Endothelial cell of umbilical vein (primary cell): Measurements from ENCODE around the gene SRPK2. TPM values are rescaled to one million over a fixed set of nuclear protein-coding genes. Genes with fewer than 3 reads are reported as not detected.
"Not testable (repeated sequence)": the region's sequence is repeated elsewhere in the genome, so short reads cannot be mapped to it uniquely, and the experiment has no call there.

Experiments
- BruUV-seq: library from RNA; stranded (reverse); fragments of 400-500 nt; replicated peaks from 2 replicates; lab custom pipeline; 2021; lab: Mats Ljungman, UMichigan
- CTCF ChIA-PET: fragments of 300-600, 350-600 bp; sonication (Branson Sonifier 250); formaldehyde crosslinking; loops from one replicate; lab custom pipeline; 2021; ENCODE audit warnings: antibody characterized with exemption, inconsistent platforms; lab: Charles Lee
- POLR2A ChIA-PET: fragments of 300-600, 350-600 bp; sonication (Branson Sonifier 250); formaldehyde crosslinking; loops from one replicate; lab custom pipeline; 2021; ENCODE audit warnings: antibody characterized with exemption, inconsistent platforms; lab: Charles Lee
- DNase-seq: peaks from one replicate; pipeline ENCODE4 v3.0.0-alpha.2; 2011; ENCODE audit warnings: low read depth, low spot score
- FAIRE-seq: peaks from 2 replicates; lab custom pipeline; 2011; peaks lifted over from hg19 to GRCh38; lab: Jason Lieb, UNC
- H2AFZ ChIP-seq: 2 replicates; pipeline ENCODE4 v1.6.0; 2012; ENCODE audit warnings: low read depth, low read length, control low read depth, inconsistent platforms
- H3K27ac ChIP-seq: 2 replicates; pipeline ENCODE4 v1.5.1; 2011; ENCODE audit warnings: low read depth, mild to moderate bottlenecking, control low read depth, low read length, moderate library complexity; ENCODE audit not compliant: insufficient read depth
- H3K27me3 ChIP-seq, 2 experiments: 2 replicates each; pipeline versions ENCODE4 v1.6.0 to v1.6.1; 2011; ENCODE audit warnings: low read length in 2 of 2, mixed read lengths in 1 of 2; ENCODE audit not compliant: control insufficient read depth in 2 of 2, insufficient read depth in 2 of 2
- H3K36me3 ChIP-seq, 2 experiments: 2 replicates in 1 of 2; 3 replicates in 1 of 2; pipeline ENCODE4 v1.5.1; 2011; ENCODE audit warnings: low read length in 2 of 2, mild to moderate bottlenecking in 1 of 2, moderate library complexity in 1 of 2; ENCODE audit not compliant: control insufficient read depth in 2 of 2, insufficient read depth in 2 of 2; ENCODE audit errors: extremely low read depth in 1 of 2
- H3K4me1 ChIP-seq: 3 replicates; pipeline ENCODE4 v1.5.1; 2011; ENCODE audit warnings: mild to moderate bottlenecking, low read length; ENCODE audit not compliant: control insufficient read depth, insufficient read depth; ENCODE audit errors: extremely low read depth
- H3K4me2 ChIP-seq: 2 replicates; pipeline ENCODE4 v1.6.1; 2011; ENCODE audit warnings: low read length, control low read depth, mixed read lengths; ENCODE audit not compliant: insufficient read depth
- H3K4me3 ChIP-seq, 3 experiments: fragments of 200-600 bp in 1 of 3; sonication (generic), shearing (Covaris generic) in 1 of 3; replicated peaks in 1 of 3; 2 replicates each; pipeline ENCODE4 v1.5.1; 2011 to 2016; ENCODE audit warnings: control low read depth in 3 of 3, low read length in 3 of 3, mild to moderate bottlenecking in 2 of 3, inconsistent platforms in 1 of 3, low read depth in 1 of 3, moderate library complexity in 1 of 3; ENCODE audit not compliant: insufficient read depth in 1 of 3
- H3K79me2 ChIP-seq: 2 replicates; pipeline ENCODE4 v1.6.0; 2012; ENCODE audit warnings: low read length, inconsistent platforms; ENCODE audit not compliant: control insufficient read depth, insufficient read depth
- H3K9ac ChIP-seq: replicated peaks from 2 replicates; pipeline ENCODE3; 2011; ENCODE audit warnings: low read length, control low read depth; ENCODE audit not compliant: insufficient read depth; ENCODE audit errors: extremely low read depth
- H3K9me1 ChIP-seq: replicated peaks from 3 replicates; pipeline ENCODE4 v1.6.0; 2011; ENCODE audit warnings: mild to moderate bottlenecking, low read length; ENCODE audit not compliant: control insufficient read depth, insufficient read depth; ENCODE audit errors: extremely low read depth
- H3K9me3 ChIP-seq: replicated peaks from 2 replicates; pipeline ENCODE4 v1.5.1; 2012; ENCODE audit warnings: low read length, inconsistent platforms; ENCODE audit not compliant: control insufficient read depth, insufficient read depth
- H4K20me1 ChIP-seq: replicated peaks from 2 replicates; pipeline ENCODE3; 2011; ENCODE audit warnings: mild to moderate bottlenecking, low read length; ENCODE audit not compliant: control insufficient read depth, insufficient read depth; ENCODE audit errors: extremely low read depth
- CTCF ChIP-seq, 2 donors: IDR thresholded peaks; 1 replicate in 1 of 2; 2 replicates in 1 of 2; pipeline ENCODE4 v1.5.1; 2011; ENCODE audit warnings: low read length in 2 of 2, mild to moderate bottlenecking in 2 of 2, moderate library complexity in 2 of 2, control low read depth in 1 of 2, inconsistent platforms in 1 of 2, low read depth in 1 of 2; ENCODE audit not compliant: insufficient read depth in 1 of 2; ENCODE audit errors: extremely low read depth in 1 of 2
- EZH2 ChIP-seq: IDR thresholded peaks from 2 replicates; pipeline ENCODE4 v1.6.1; 2012; ENCODE audit warnings: borderline replicate concordance, low read depth, mild to moderate bottlenecking, moderate library complexity, low read length, inconsistent platforms; ENCODE audit not compliant: severe bottlenecking
- FOS ChIP-seq: IDR thresholded peaks from 2 replicates; pipeline ENCODE4 v1.6.1; 2011; ENCODE audit warnings: mild to moderate bottlenecking, low read length, moderate library complexity, borderline replicate concordance; ENCODE audit not compliant: insufficient read depth
- GATA2 ChIP-seq: IDR thresholded peaks from 2 replicates; pipeline ENCODE4 v1.7.0; 2011; ENCODE audit warnings: low read depth, mild to moderate bottlenecking, moderate library complexity, mixed read lengths, low read length; ENCODE audit not compliant: insufficient read length, insufficient read depth
- JUN ChIP-seq: IDR thresholded peaks from 2 replicates; pipeline ENCODE4 v1.6.1; 2011; ENCODE audit warnings: borderline replicate concordance, low read depth; ENCODE audit not compliant: insufficient read length, insufficient read depth
- MAX ChIP-seq: IDR thresholded peaks from 2 replicates; pipeline ENCODE4 v1.6.1; 2011; ENCODE audit not compliant: insufficient read depth, insufficient read length
- MYC ChIP-seq: IDR thresholded peaks from one replicate; pipeline ENCODE4 v1.6.1; 2011; ENCODE audit warnings: mild to moderate bottlenecking, low read depth, low read length
- POLR2A ChIP-seq: IDR thresholded peaks from 2 replicates; pipeline ENCODE4 v1.6.1; 2012; ENCODE audit warnings: low read depth, mild to moderate bottlenecking, control low read depth, low read length
- POLR2AphosphoS5 ChIP-seq: IDR thresholded peaks from 2 replicates; pipeline ENCODE4 v1.6.1; 2012; ENCODE audit warnings: low read depth, mild to moderate bottlenecking, control low read depth, low read length, moderate library complexity; ENCODE audit not compliant: insufficient read depth
- dilution Hi-C: fragments of 300-500 bp; cut with MboI; formaldehyde crosslinking; loops from one replicate; pipeline ENCODE4 v1.15.0; 2019; ENCODE audit warnings: low sequenced_read_pairs; ENCODE audit not compliant: extremely low pct_ligation_motif_present
- intact Hi-C: fragments of 100-400 bp; cut with micrococcal nuclease; formaldehyde crosslinking; loops from one replicate; pipeline ENCODE4 v1.10.0; 2022
- polyA plus RNA-seq, 4 experiments: library from polyadenylated mRNA; depleted of rRNA in 3 of 4; stranded (reverse) in 3 of 4; unstranded in 1 of 4; fragments of >200 nt; gene quantifications; 2 replicates each; pipeline versions ENCODE4 v1.2.1 to v1.2.3, GENCODE V29; 2011 to 2012; ENCODE audit warnings: missing spikeins in 1 of 4
- total RNA-seq: library from RNA; stranded (reverse); gene quantifications from 2 replicates; pipeline ENCODE4 v1.2.3, GENCODE V29; 2021

Gene SRPK2
- total and polyA plus RNA-seq, 2 donors (not counting 3 experiments of a cell fraction or from before 2014, with no cell fraction given) = 13.4 to 55.2 TPM

- H3K9ac ChIP-seq, intact Hi-C loops, POLR2A ChIA-PET, H2AFZ ChIP-seq, H3K4me1 ChIP-seq, H3K36me3 ChIP-seq, dilution Hi-C loops, H3K4me3 ChIP-seq, H3K27me3 ChIP-seq, H3K9me1 ChIP-seq, H3K4me2 ChIP-seq, BruUV-seq, H3K27ac ChIP-seq, FAIRE-seq, H3K9me3 ChIP-seq, DNase-seq: not testable (repeated sequence)
- peaks cover 17% of the 10 kb centered on the region for H4K20me1 ChIP-seq
- CTCF ChIA-PET = interaction anchor here (1.4 kb wide), 1 partner anchor 9 kb away, joined by 3 read pairs; no protein-coding TSS in a partner anchor
- peaks cover 80% of the 10 kb centered on the region for H3K79me2 ChIP-seq
These were observed 64.1 kb downstream of the SRPK2 start for GRCh38 chr7:105324606-105325005.

- TF ChIP-seq FOS = no peak
- TF ChIP-seq CTCF (IDR thresholded peaks at IDR 0.05; ENCODE audit: extremely low read depth in 1 of 2, insufficient read depth in 1 of 2, low read depth in 1 of 2, low read length in 2 of 2) = no peak
- no peak for TF ChIP-seq JUN
- no peak for TF ChIP-seq MYC
- TF ChIP-seq POLR2AphosphoS5 = no peak
- no peak for TF ChIP-seq GATA2
- TF ChIP-seq MAX = no peak
- TF ChIP-seq EZH2 = no peak
- no peak for TF ChIP-seq POLR2A
- Histone ChIP-seq H3K36me3 (no peaks in the 10 kb centered on the region), H3K27me3 (no peaks in the 10 kb centered on the region), H3K4me2 (no peak overlapping the region), H3K79me2 (peaks cover 82% of the 10 kb centered on the region), H4K20me1 (peaks cover 17% of the 10 kb centered on the region), H2AFZ (no peak overlapping the region), H3K4me3 (no peak overlapping the region), H3K9me3 (no peaks in the 10 kb centered on the region), H3K9ac (no peak overlapping the region), H3K27ac (no peak overlapping the region), H3K9me1 (no peaks in the 10 kb centered on the region), H3K4me1 (no peaks in the 10 kb centered on the region)
- dilution Hi-C loops = no loop called here
- DNase-seq (no peak), FAIRE-seq (no peak)
- no TSS peak for BruUV-seq
- intact Hi-C loops = no loop called here
- ChIA-PET POLR2A (interaction anchor here (0.7 kb wide), 1 partner anchor 19 kb away, joined by 3 read pairs; no protein-coding TSS in a partner anchor), CTCF (interaction anchor here (0.5 kb wide), 1 partner anchor 75 kb away, joined by 3 read pairs; no protein-coding TSS in a partner anchor)
These were observed 65.4 kb downstream of the SRPK2 start for GRCh38 chr7:105323366-105323765.
